BE2C (cell line): ENCODE data around the gene PPIE.

Experiments
- DNase-seq: peaks from one replicate; pipeline ENCODE4 v3.0.0-alpha.2; 2020
- H3K27me3 ChIP-seq: fragments of 250-450 bp; sonication (Bioruptor Pico); 2 replicates; pipeline ENCODE4 v1.5.1; 2020; ENCODE audit warnings: mild to moderate bottlenecking
- H3K36me3 ChIP-seq: fragments of 250-450 bp; sonication (Bioruptor Pico); 2 replicates; pipeline ENCODE4 v1.5.1; 2020; ENCODE audit warnings: mild to moderate bottlenecking
- H3K4me1 ChIP-seq: fragments of 250-450 bp; sonication (Bioruptor Pico); 2 replicates; pipeline ENCODE4 v1.5.1; 2020
- H3K4me3 ChIP-seq: 2 replicates; pipeline ENCODE4 v1.5.1; 2011; ENCODE audit warnings: low read depth, low read length
- H3K9me3 ChIP-seq: fragments of 250-450 bp; sonication (Bioruptor Pico); 2 replicates; pipeline ENCODE4 v1.5.1; 2020
- TF ChIP-seq, protein P1 (sequence below): IDR thresholded peaks from 2 replicates; pipeline ENCODE4 v1.5.1; 2012; ENCODE audit warnings: mild to moderate bottlenecking, low read depth, low read length

The PPIE gene

DNA sequence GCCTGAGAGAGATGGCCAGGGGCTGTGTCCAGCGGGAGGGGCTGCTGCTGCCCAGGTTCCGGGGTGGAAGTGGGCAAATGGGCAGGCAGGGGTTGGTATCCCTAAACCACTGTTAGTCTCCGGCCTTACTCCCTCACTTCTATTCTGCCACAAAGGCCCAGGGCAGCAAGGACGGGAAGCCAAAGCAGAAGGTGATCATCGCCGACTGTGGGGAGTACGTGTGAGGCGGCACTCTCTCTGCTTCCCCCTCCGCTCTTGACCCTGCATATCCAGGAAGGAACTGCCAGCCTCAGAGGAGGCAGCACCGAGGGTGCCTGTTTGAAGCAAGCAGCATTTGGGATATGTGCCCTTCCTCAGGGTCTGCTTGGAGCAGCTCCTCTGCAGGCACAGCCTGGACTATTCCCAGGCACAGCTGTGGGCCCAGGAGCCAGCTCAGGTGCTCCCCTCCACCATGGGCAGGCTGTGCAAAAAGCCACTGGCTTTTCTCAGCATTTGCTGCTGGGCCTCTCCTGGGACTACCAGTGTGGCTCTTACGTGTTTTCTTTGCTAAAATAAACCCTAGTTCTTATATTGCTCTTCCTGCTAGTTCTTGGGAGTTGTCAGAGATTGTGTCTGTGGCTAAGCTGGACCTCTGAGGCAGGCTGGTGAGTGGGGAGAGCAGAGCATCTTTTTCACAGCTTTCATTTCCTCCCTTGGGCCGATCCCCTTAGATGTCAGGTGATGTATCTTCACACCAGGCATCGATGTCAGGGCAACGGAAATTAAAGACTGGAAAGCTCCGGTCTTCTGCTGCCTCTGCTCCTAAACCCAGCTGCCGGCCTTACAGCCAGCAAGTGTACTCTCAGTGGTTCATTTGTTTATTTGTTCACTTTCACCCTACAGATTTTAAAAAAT is 14.7 kb downstream of the PPIE start:
- DNase-seq = no peak
- TF ChIP-seq, protein P1, sequence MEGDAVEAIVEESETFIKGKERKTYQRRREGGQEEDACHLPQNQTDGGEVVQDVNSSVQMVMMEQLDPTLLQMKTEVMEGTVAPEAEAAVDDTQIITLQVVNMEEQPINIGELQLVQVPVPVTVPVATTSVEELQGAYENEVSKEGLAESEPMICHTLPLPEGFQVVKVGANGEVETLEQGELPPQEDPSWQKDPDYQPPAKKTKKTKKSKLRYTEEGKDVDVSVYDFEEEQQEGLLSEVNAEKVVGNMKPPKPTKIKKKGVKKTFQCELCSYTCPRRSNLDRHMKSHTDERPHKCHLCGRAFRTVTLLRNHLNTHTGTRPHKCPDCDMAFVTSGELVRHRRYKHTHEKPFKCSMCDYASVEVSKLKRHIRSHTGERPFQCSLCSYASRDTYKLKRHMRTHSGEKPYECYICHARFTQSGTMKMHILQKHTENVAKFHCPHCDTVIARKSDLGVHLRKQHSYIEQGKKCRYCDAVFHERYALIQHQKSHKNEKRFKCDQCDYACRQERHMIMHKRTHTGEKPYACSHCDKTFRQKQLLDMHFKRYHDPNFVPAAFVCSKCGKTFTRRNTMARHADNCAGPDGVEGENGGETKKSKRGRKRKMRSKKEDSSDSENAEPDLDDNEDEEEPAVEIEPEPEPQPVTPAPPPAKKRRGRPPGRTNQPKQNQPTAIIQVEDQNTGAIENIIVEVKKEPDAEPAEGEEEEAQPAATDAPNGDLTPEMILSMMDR = no peak
- H3K36me3 ChIP-seq = peaks cover 18% of the 10 kb centered on the region
- H3K9me3 ChIP-seq = no peaks in the 10 kb centered on the region
- no peak overlapping the region for H3K4me3 ChIP-seq
- no peaks in the 10 kb centered on the region for H3K27me3 ChIP-seq
- H3K4me1 ChIP-seq = no peaks in the 10 kb centered on the region

DNA sequence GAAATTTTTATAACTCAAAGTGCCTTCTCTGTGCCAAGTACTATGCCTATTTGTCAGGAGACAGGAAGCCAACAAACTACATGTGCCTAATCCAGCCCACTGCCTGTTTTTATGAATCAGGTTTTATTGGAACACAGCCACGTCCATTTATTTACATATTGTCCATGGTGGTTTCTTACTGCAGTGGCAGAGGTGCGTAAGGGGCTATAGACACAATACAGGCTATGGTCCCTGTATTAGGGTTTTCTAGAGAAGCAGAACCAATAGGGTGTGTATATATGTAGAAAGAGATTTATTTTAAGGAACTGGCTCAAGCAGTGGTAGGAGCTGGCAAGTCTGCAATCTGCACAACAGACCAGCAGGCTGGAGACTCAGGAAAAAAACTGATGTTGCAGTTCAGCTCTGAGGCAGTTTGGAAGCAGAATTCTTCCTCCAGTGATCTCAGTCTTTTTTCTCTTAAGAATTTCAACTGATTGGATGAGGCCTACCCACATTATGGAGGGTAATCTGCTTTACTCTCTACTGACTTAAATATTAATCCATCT is 15.4 kb downstream of the PPIE start:
- DNase-seq = no peak
- H3K36me3 ChIP-seq = peaks cover 14% of the 10 kb centered on the region
- H3K27me3 ChIP-seq = no peaks in the 10 kb centered on the region
- H3K4me1 ChIP-seq = no peaks in the 10 kb centered on the region
- TF ChIP-seq, protein P1 = no peak
- H3K9me3 ChIP-seq = no peaks in the 10 kb centered on the region
- H3K4me3 ChIP-seq = no peak overlapping the region

DNA sequence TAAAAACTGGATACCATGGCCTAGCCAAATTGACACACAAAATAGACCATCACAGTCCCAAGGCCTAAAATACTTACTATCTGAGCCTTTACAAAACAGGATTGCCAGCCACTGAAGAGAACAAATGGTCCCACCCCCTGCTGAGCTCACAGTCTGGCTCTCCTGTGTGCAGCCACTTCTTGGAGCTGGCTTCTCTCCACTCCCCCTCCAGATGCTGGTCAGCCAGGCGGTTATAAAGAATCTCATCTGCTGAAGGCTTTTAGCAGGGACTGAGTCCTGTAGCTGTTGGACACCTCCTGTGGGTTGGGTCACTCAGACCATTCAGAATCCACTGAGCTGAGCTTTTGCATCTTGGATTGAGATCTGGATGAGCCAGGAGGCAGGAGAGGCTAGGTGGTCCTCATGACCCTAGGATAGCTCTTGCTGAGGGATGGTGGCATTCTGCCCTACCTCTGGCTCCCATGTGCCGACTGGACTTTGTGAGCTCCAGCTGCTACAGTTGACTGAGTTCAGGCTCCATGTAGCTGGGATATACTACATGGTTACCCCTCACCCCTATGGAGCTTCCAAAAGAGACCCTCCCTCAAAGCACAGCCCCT is 16.3 kb downstream of the PPIE start:
- Histone ChIP-seq H3K27me3 (no peaks in the 10 kb centered on the region), H3K36me3 (peaks cover 13% of the 10 kb centered on the region), H3K4me3 (no peak overlapping the region), H3K4me1 (no peaks in the 10 kb centered on the region), H3K9me3 (no peaks in the 10 kb centered on the region)
- DNase-seq = no peak
- TF ChIP-seq, protein P1 = no peak

DNA sequence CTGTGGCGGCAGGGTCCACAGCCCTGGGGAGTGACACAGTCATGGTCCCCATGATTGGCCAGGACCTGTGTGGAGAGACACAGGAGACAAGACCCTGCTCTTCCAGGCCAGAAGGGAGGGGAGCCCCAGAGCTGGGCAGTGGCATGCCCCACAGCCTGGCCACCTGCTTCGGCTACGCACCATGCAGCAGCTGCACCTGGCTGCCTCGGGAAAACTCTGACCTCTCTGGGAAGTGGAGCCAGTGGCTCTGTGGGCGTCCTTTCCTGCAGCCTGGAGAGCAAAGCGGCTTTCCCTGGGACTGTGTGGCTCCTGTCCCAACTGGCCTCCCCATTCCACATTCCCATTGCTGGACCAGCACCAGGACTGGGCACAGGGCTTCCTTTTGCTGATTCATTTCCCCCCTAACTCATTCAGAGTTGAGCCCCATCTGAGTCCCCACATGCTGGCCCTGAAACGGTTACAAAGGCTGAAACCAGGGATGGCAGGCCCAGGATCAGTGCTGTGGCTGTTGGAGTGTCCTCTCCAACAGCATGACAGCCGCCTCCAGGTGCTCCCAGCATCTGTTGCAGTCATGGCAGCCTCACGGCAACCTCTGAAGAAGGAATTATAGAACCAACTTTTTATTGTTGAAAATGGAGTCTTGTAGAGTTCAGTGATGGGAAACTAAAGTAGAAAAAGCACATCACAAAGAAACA is 17.4 kb downstream of the PPIE start:
- peaks cover 13% of the 10 kb centered on the region for H3K36me3 ChIP-seq
- no peak for DNase-seq
- no peak overlapping the region for H3K4me3 ChIP-seq
- no peaks in the 10 kb centered on the region for H3K9me3 ChIP-seq
- TF ChIP-seq, protein P1 = no peak
- no peaks in the 10 kb centered on the region for H3K4me1 ChIP-seq
- H3K27me3 ChIP-seq = no peaks in the 10 kb centered on the region

DNA sequence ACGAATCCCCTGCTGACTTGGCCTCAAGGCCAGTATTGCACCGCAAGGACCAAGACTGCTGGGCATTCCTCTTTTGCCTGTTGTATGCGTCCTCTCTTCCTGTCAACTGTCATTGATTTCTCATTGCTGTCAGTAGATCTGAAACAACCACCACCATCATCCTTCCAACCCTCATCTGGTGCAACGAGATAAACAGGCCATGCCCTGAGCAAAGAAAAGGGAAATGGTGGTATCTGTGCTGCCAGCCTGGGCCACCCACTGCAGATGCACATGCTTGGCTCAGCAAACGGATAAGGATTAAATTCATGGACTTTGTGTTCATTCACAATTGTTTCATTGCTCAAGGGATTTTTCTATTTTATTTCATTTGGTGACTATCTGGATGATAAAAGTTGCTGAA is 18.8 kb downstream of the PPIE start:
- H3K36me3 ChIP-seq = peaks cover 7% of the 10 kb centered on the region; the same call in 1 of the 2 replicates
- no peaks in the 10 kb centered on the region for H3K9me3 ChIP-seq
- H3K4me1 ChIP-seq = no peaks in the 10 kb centered on the region
- H3K4me3 ChIP-seq = no peak overlapping the region
- TF ChIP-seq, protein P1 = no peak
- no peak for DNase-seq
- no peaks in the 10 kb centered on the region for H3K27me3 ChIP-seq
